Measurements from ENCODE around the gene LPAR3. TPM values are rescaled to one million over a fixed set of nuclear protein-coding genes. Genes with fewer than 3 reads are reported as not detected.
A peak's percentile ranks its signal among the peaks of the same experiment; 100 is the strongest.

LPAR3 gene
- total and polyA plus RNA-seq, 2 of the 13 experiments (the other 11 are each of a cell fraction or from before 2014, with no cell fraction given) = not detected

DNA sequence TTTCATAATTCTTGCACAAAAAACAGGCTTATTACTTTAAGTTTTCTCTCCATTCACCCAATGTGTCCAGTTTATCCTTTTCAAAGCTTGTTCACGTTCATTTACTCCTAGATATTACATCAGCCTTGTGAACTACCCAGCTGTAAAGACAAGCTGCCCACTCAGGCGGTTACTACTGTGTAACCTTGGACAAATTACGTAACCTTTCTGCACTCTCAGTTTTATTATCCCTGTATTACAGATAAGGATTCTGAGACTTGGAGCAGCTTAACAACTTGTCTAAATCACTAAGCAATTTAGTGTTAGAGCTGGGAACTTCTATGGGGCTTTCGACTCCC is 20.5 kb upstream of the LPAR3 start:
- 14% methylated on average over 4 of the region's 4 CpGs for WGBS (ENCODE audit: low lambda C conversion rate)
- no peak overlapping the region for H2AFZ ChIP-seq (ENCODE audit: low read length)
- FAIRE-seq = no peak
- no peaks in the 10 kb centered on the region for H3K36me3 ChIP-seq (replicated peaks in 1 of 2; ENCODE audit: control insufficient read depth in 1 of 2, insufficient read depth in 2 of 2, low read length in 2 of 2)
- H3K27me3 ChIP-seq (ENCODE audit: control insufficient read depth in 1 of 2, insufficient read depth in 2 of 2, low read length in 2 of 2) = 0 out of 5 replicates have a peak, but pooled peaks cover 0 to 4% of the 10 kb centered on the region in 2 experiments
- ChIA-PET POLR2A (no interaction called here), CTCF (ENCODE audit: low intra/inter-chr PET ratio, low total read pairs) (no interaction called here)
- intact Hi-C loops (cut with micrococcal nuclease; ENCODE audit: unreplicated experiment) = no loop called here
- no peak overlapping the region for H3K27ac ChIP-seq (ENCODE audit: extremely low read length, insufficient read depth, low read length)
- H4K20me1 ChIP-seq (ENCODE audit: insufficient read depth, low read length) = no peaks in the 10 kb centered on the region
- in situ Hi-C loops (cut with HindIII; ENCODE audit: extremely low pct_ligation_motif_present, low pct_unique_long_range_greater_than_20kb) = no loop called here
- no peak overlapping the region for H3K9ac ChIP-seq (ENCODE audit: insufficient read depth, low read depth, low read length)
- H3K4me2 ChIP-seq (ENCODE audit: low read depth, low read length) = no peak overlapping the region
- TF ChIP-seq MBNL3 (CRISPR knock-in tag; conservative IDR thresholded peaks at IDR 0.05) (no peak), CEBPB (IDR thresholded peaks at IDR 0.05; ENCODE audit: borderline replicate concordance, low read depth, low read length) (peak; percentile 10; the same call in 1 of the 2 replicates), CTCF (CRISPR knock-in tag; IDR thresholded peaks at IDR 0.05) (no peak), NR2F1 (CRISPR knock-in tag; IDR thresholded peaks at IDR 0.05) (no peak)
- TF ChIP-seq, protein P1, sequence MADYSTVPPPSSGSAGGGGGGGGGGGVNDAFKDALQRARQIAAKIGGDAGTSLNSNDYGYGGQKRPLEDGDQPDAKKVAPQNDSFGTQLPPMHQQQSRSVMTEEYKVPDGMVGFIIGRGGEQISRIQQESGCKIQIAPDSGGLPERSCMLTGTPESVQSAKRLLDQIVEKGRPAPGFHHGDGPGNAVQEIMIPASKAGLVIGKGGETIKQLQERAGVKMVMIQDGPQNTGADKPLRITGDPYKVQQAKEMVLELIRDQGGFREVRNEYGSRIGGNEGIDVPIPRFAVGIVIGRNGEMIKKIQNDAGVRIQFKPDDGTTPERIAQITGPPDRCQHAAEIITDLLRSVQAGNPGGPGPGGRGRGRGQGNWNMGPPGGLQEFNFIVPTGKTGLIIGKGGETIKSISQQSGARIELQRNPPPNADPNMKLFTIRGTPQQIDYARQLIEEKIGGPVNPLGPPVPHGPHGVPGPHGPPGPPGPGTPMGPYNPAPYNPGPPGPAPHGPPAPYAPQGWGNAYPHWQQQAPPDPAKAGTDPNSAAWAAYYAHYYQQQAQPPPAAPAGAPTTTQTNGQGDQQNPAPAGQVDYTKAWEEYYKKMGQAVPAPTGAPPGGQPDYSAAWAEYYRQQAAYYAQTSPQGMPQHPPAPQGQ (CRISPR knock-in tag; IDR thresholded peaks at IDR 0.05; ENCODE audit: borderline replicate concordance) = no peak
- BruUV-seq (replicated peaks) = no TSS peak
- H3K4me1 ChIP-seq (ENCODE audit: insufficient read depth, low read length) = no peaks in the 10 kb centered on the region
- H3K4me3 ChIP-seq (replicated peaks in 1 of 3; ENCODE audit: insufficient read depth in 1 of 3, low read depth in 2 of 3, low read length in 3 of 3) = no peak overlapping the region
- DNase-seq (ENCODE audit: low spot score) = no peak
- no peaks in the 10 kb centered on the region for H3K79me2 ChIP-seq (ENCODE audit: insufficient read depth, low read length)
- no peaks in the 10 kb centered on the region for H3K9me3 ChIP-seq (ENCODE audit: low read length)
- no peak for ATAC-seq

Data from HepG2 (cell line).